GM13977 (cell line): ENCODE results near the gene ANO3.

Experiments used
- DNase-seq: peaks from one replicate; pipeline ENCODE4 v3.0.0; 2012; ENCODE audit warnings: low spot score
- CTCF ChIP-seq: IDR thresholded peaks from 2 replicates; pipeline ENCODE4 v1.5.1; 2012; ENCODE audit warnings: mild to moderate bottlenecking, control low read depth; ENCODE audit not compliant: insufficient read depth; ENCODE audit errors: extremely low read depth, missing control alignments
- in situ Hi-C: fragments of 300-500 bp; cut with MboI; formaldehyde crosslinking; loops from one replicate; pipeline ENCODE4 v1.12.0; 2022; ENCODE audit warnings: low sequenced_read_pairs, low pct_unique_long_range_greater_than_20kb, mixed read lengths, inconsistent platforms; ENCODE audit not compliant: unreplicated experiment

ANO3 gene

GRCh38 chr11:26442131-26442530 is 110.2 kb downstream of the ANO3 start:
- no peak for TF ChIP-seq CTCF
- no peak for DNase-seq
- in situ Hi-C loops: no loop called here

DNA sequence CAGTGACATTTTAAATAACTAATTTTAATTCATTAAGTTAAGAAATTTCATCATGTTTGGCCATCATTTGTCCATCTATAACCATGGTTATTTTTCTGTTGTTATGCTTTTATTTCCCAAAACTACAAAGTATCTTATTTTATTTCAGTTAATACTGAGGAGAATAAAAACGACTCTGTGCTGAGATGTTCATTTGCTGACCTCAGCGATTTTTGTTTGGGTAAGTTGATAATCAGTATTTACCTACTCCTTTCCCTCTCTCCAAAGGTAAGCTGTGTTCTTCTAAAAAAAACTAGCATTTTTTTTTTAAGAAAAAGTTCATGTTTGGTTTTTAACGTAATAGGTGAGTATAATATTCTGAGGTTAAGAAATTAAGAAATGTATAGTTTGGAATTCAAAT is 111.7 kb downstream of the ANO3 start:
- no peak for DNase-seq
- in situ Hi-C loops: no loop called here
- no peak for TF ChIP-seq CTCF

GRCh38 chr11:26457636-26458035 is 125.7 kb downstream of the ANO3 start:
- in situ Hi-C loops: no loop called here
- DNase-seq: no peak
- TF ChIP-seq CTCF: no peak

GRCh38 chr11:26465274-26465673 is 133.3 kb downstream of the ANO3 start:
- DNase-seq: no peak
- in situ Hi-C loops: no loop called here
- TF ChIP-seq CTCF: no peak

DNA sequence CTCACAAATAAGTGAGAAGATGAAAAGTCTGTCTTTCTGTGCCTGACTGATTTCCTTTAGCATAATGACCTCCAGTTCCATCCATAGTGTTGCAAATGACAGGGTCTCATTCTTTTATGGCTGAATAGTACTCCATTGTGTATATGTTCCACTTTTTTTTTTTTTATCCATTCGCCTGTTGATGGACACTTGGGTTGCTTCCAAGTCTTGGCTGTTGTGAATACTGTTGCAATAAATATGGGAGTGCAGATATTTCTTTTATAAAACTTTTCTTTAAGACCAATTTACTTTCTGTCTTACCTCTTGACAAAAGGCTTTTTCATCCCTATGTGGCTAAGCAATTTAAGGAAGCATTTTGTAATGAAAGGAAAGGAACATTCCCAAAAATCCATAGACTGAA is 135.6 kb downstream of the ANO3 start:
- TF ChIP-seq CTCF: no peak
- DNase-seq: no peak
- in situ Hi-C loops: no loop called here

- DNase-seq: no peak
- in situ Hi-C loops: no loop called here
- TF ChIP-seq CTCF: no peak
Observed at GRCh38 chr11:26470992-26471391, 139.1 kb downstream of the ANO3 start.
